ENCODE results near the gene TENM3.

DNA sequence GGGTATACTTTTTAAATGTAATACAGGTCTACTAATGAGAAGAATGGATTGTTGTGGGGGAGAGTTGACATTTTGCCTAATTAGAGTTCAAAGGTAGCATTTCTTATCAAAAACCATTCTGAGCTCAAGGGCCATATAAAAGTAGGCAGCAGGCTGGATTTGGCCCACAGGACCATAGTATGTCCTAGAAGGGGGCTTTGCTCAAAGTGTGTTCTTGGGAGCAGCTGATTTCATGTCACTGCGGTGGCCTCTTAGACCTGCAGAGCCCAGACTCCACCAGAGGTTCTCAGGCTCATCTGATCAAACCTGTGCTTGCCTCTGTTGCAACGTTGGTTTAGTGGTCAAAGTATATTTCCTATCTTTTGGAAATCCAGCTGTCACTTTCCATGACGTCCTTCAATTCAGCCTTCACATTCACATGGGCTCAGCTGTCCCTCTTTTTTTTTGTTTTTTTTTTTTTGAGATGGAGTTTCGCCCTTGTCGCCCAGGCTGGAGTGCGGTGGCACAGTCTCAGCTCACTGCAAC is 34.6 kb upstream of the TENM3 start:
- TF ChIP-seq, protein P1, sequence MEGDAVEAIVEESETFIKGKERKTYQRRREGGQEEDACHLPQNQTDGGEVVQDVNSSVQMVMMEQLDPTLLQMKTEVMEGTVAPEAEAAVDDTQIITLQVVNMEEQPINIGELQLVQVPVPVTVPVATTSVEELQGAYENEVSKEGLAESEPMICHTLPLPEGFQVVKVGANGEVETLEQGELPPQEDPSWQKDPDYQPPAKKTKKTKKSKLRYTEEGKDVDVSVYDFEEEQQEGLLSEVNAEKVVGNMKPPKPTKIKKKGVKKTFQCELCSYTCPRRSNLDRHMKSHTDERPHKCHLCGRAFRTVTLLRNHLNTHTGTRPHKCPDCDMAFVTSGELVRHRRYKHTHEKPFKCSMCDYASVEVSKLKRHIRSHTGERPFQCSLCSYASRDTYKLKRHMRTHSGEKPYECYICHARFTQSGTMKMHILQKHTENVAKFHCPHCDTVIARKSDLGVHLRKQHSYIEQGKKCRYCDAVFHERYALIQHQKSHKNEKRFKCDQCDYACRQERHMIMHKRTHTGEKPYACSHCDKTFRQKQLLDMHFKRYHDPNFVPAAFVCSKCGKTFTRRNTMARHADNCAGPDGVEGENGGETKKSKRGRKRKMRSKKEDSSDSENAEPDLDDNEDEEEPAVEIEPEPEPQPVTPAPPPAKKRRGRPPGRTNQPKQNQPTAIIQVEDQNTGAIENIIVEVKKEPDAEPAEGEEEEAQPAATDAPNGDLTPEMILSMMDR (IDR thresholded peaks at IDR 0.05; ENCODE audit: borderline replicate concordance, extremely low read depth, low read length, poor library complexity, severe bottlenecking) = no peak
- TF ChIP-seq EZH2 (IDR thresholded peaks at IDR 0.05; ENCODE audit: borderline replicate concordance, low read depth, low read length, severe bottlenecking) = no peak
